ENCODE measurements around the gene ISG20L2.

The ISG20L2 gene

DNA sequence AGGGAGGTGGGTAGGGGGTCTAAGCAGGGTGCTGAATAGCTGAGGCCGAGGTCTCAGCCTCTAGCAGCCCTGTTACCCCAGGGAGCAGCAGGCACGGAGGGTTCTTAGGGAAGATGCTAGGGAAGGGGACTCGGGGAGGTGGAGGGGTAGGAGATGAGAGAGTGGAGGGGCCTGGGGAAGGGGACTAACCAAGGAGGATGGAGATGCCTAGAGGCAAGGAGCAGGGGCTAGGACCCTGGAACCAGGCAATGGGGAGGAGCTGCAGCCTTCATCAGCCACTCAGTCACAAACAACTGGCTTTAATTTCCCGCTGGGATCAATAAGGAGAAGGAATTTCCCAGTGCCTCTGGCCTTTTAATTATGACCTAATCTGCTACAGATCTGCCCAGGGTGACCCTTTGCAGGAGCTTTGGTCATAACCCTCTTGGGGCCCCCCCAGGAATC lies 20.3 kb downstream of the ISG20L2 start:
- DNase-seq: no peak
- Histone ChIP-seq H3F3A (ENCODE audit: insufficient read depth, low read length) (no peaks in the 10 kb centered on the region; the same call in 1 of the 2 replicates), H3K9me3 (replicated peaks; ENCODE audit: insufficient read depth, low read length) (no peaks in the 10 kb centered on the region), H3K9ac (ENCODE audit: low read length) (no peak overlapping the region), H3K4me2 (ENCODE audit: low read depth, low read length) (no peak overlapping the region), H3K36me3 (replicated peaks; ENCODE audit: insufficient read depth, low read length) (no peaks in the 10 kb centered on the region), H4K20me1 (ENCODE audit: insufficient read depth, low read length) (no peaks in the 10 kb centered on the region), H3K4me1 (ENCODE audit: low read length) (peaks cover 16% of the 10 kb centered on the region), H3K79me2 (ENCODE audit: low read length) (no peaks in the 10 kb centered on the region), H3K27ac (ENCODE audit: low read length) (no peak overlapping the region), H3K9me2 (replicated peaks; ENCODE audit: insufficient read depth, low read length) (no peaks in the 10 kb centered on the region), H3K27me3 (replicated peaks; ENCODE audit: insufficient read depth, low read length) (peaks cover 50% of the 10 kb centered on the region), H3K4me3 (ENCODE audit: low read length) (no peak overlapping the region), H2AFZ (ENCODE audit: low read length) (no peak overlapping the region)
- TF ChIP-seq EZH2 (optimal IDR thresholded peaks at IDR 0.05; ENCODE audit: low read depth, low read length) (no peak), EZH2phosphoT487 (IDR thresholded peaks at IDR 0.05; ENCODE audit: low read length) (no peak), CTCF (IDR thresholded peaks at IDR 0.05; ENCODE audit: low read length) (no peak)

GRCh38 chr1:156707417-156708217 lies 20.9 kb downstream of the ISG20L2 start:
- Histone ChIP-seq H3K9me2 (replicated peaks; ENCODE audit: insufficient read depth, low read length) (no peaks in the 10 kb centered on the region), H3F3A (ENCODE audit: insufficient read depth, low read length) (no peaks in the 10 kb centered on the region; the same call in 1 of the 2 replicates), H4K20me1 (ENCODE audit: insufficient read depth, low read length) (no peaks in the 10 kb centered on the region), H3K4me3 (ENCODE audit: low read length) (no peak overlapping the region), H3K9me3 (replicated peaks; ENCODE audit: insufficient read depth, low read length) (no peaks in the 10 kb centered on the region), H3K79me2 (ENCODE audit: low read length) (no peaks in the 10 kb centered on the region), H3K27me3 (replicated peaks; ENCODE audit: insufficient read depth, low read length) (peaks cover 56% of the 10 kb centered on the region), H2AFZ (ENCODE audit: low read length) (no peak overlapping the region), H3K36me3 (replicated peaks; ENCODE audit: insufficient read depth, low read length) (no peaks in the 10 kb centered on the region), H3K9ac (ENCODE audit: low read length) (no peak overlapping the region), H3K27ac (ENCODE audit: low read length) (no peak overlapping the region), H3K4me1 (ENCODE audit: low read length) (peaks cover 16% of the 10 kb centered on the region), H3K4me2 (ENCODE audit: low read depth, low read length) (no peak overlapping the region)
- DNase-seq: no peak
- TF ChIP-seq EZH2phosphoT487 (IDR thresholded peaks at IDR 0.05; ENCODE audit: low read length) (no peak), EZH2 (optimal IDR thresholded peaks at IDR 0.05; ENCODE audit: low read depth, low read length) (no peak), CTCF (IDR thresholded peaks at IDR 0.05; ENCODE audit: low read length) (no peak)

DNA sequence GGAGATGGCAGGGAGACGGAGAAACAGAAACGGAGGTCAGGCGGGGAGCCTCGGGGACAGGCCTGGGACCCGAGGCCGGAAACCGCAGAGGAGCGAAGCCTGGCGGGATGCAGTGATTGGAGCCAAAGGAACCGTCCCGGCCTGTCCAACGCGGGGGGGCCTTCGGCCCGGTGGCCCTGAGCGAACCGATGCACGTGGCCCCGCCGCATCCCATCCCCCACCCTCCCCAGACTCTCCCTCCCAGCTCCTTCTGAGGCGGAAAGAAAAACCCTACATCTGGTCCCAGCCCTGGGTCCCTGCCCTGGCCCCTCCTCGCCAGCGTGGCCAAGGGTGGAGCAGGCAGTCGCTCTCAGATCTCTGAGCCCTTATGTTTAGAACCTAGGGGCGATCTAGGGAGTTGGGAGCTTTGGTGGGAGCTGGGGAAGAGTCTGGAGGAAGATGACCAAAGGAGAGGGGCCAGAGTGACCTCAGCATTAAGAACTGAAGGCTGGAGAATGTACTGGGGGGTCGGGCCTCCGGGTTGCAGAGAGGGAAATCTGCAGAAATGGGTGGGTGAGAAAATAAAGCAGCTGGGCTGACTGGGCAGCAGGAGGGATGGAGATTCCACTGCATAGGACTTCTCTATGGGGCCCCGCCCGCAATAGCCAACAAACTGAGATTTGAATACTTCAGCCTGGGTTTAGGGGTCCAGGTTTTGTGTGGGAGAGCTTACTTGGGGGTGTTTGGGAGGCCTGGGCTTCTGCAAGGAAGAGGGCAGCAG lies 21.7 kb downstream of the ISG20L2 start:
- no peaks in the 10 kb centered on the region for H3K9me3 ChIP-seq (replicated peaks; ENCODE audit: insufficient read depth, low read length)
- no peak for TF ChIP-seq CTCF (IDR thresholded peaks at IDR 0.05; ENCODE audit: low read length)
- DNase-seq: no peak
- peaks cover 16% of the 10 kb centered on the region for H3K4me1 ChIP-seq (ENCODE audit: low read length)
- H3K36me3 ChIP-seq (replicated peaks; ENCODE audit: insufficient read depth, low read length): no peaks in the 10 kb centered on the region
- H3F3A ChIP-seq (ENCODE audit: insufficient read depth, low read length): no peaks in the 10 kb centered on the region; the same call in 1 of the 2 replicates
- H4K20me1 ChIP-seq (ENCODE audit: insufficient read depth, low read length): no peaks in the 10 kb centered on the region
- H3K9ac ChIP-seq (ENCODE audit: low read length): no peak overlapping the region
- H3K27ac ChIP-seq (ENCODE audit: low read length): no peak overlapping the region
- peak overlapping the region; percentile 54 for H3K4me3 ChIP-seq (ENCODE audit: low read length)
- H3K4me2 ChIP-seq (ENCODE audit: low read depth, low read length): peak overlapping the region; percentile 96
- H3K27me3 ChIP-seq (replicated peaks; ENCODE audit: insufficient read depth, low read length): peaks cover 56% of the 10 kb centered on the region
- no peaks in the 10 kb centered on the region for H3K79me2 ChIP-seq (ENCODE audit: low read length)
- peak overlapping the region; percentile 59 for H2AFZ ChIP-seq (ENCODE audit: low read length)
- H3K9me2 ChIP-seq (replicated peaks; ENCODE audit: insufficient read depth, low read length): no peaks in the 10 kb centered on the region

Data from MM.1S (cell line).